ENCODE measurements around the gene TACC3.

Gene TACC3

DNA sequence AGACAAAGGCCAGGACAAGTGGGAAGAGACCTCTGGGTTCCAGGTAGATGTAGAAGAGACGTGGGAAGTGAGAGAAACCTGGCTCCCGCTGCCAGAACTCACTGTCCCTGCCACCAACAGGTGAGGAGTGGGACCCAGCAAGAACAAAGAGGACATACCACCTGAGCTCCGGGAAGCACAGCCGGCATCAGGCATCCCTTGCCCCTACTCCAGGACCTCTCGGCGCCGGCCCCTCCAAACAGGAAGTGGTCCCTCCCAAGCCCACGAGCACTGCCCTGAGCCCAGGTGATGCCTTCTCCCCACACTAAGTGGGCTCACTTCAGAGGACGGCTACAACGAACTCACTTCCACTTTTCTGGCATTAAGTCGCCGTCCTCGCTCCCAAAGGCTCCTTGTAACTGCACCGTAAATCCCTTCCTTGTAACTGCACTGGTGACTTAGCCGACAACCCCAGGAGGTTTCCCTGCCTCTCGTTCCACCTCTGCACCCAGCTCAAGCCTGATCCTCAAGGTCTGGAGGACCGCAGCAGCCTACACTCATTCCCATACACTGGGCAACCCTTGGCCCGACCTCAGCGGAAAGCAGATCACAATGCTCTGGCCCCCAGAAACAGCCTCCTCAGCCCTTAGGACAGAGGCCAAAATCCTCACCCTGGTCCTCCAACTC lies 46.1 kb upstream of the TACC3 start:
- H3K4me3 ChIP-seq (ENCODE audit: low read depth, low read length), result no peak overlapping the region
- H3K4me1 ChIP-seq (ENCODE audit: control insufficient read depth, insufficient read depth, low read length), result no peaks in the 10 kb centered on the region
- no peaks in the 10 kb centered on the region for H3K36me3 ChIP-seq (ENCODE audit: control insufficient read depth in 2 of 2, insufficient read depth in 1 of 2, low read length in 2 of 2)
- TF ChIP-seq, protein P1, sequence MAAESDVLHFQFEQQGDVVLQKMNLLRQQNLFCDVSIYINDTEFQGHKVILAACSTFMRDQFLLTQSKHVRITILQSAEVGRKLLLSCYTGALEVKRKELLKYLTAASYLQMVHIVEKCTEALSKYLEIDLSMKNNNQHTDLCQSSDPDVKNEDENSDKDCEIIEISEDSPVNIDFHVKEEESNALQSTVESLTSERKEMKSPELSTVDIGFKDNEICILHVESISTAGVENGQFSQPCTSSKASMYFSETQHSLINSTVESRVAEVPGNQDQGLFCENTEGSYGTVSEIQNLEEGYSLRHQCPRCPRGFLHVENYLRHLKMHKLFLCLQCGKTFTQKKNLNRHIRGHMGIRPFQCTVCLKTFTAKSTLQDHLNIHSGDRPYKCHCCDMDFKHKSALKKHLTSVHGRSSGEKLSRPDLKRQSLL (tag by site-specific recombination; IDR thresholded peaks at IDR 0.05), result no peak
- TF ChIP-seq ZNF843 (tag by site-specific recombination; IDR thresholded peaks at IDR 0.05) (no peak), ZNF747 (tag by site-specific recombination; IDR thresholded peaks at IDR 0.05) (no peak), ZNF311 (tag by site-specific recombination; IDR thresholded peaks at IDR 0.05; ENCODE audit: borderline replicate concordance) (no peak), ZNF48 (tag by site-specific recombination; IDR thresholded peaks at IDR 0.05) (no peak), ZNF548 (tag by site-specific recombination; IDR thresholded peaks at IDR 0.05) (no peak), BCL11A (tag by site-specific recombination; IDR thresholded peaks at IDR 0.05; ENCODE audit: low read depth) (no peak), KLF16 (tag by site-specific recombination; IDR thresholded peaks at IDR 0.05) (no peak), ZIC2 (tag by site-specific recombination; IDR thresholded peaks at IDR 0.05) (no peak), ZBTB26 (tag by site-specific recombination; optimal IDR thresholded peaks at IDR 0.05) (no peak), KLF9 (tag by site-specific recombination; IDR thresholded peaks at IDR 0.05; ENCODE audit: low read depth) (no peak)
- TF ChIP-seq, protein P2, sequence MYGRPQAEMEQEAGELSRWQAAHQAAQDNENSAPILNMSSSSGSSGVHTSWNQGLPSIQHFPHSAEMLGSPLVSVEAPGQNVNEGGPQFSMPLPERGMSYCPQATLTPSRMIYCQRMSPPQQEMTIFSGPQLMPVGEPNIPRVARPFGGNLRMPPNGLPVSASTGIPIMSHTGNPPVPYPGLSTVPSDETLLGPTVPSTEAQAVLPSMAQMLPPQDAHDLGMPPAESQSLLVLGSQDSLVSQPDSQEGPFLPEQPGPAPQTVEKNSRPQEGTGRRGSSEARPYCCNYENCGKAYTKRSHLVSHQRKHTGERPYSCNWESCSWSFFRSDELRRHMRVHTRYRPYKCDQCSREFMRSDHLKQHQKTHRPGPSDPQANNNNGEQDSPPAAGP (tag by site-specific recombination; IDR thresholded peaks at IDR 0.05), result no peak
- TF ChIP-seq, protein P3, sequence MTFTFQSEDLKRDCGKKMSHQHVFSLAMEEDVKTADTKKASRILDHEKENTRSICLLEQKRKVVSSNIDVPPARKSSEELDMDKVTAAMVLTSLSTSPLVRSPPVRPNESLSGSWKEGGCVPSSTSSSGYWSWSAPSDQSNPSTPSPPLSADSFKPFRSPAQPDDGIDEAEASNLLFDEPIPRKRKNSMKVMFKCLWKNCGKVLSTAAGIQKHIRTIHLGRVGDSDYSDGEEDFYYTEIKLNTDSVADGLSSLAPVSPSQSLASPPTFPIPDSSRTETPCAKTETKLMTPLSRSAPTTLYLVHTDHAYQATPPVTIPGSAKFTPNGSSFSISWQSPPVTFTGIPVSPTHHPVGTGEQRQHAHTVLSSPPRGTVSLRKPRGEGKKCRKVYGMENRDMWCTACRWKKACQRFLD (tag by site-specific recombination; IDR thresholded peaks at IDR 0.05), result no peak
- H3K27ac ChIP-seq (ENCODE audit: extremely low read depth, low read depth, low read length), result no peak overlapping the region
- POLR2A ChIA-PET, result no interaction called here
- CTCF ChIA-PET, result interaction anchor here (0.7 kb wide), 1 partner anchor 8 kb away, joined by 3 read pairs; no protein-coding TSS in a partner anchor
- no peaks in the 10 kb centered on the region for H3K9me3 ChIP-seq (ENCODE audit: control insufficient read depth, insufficient read depth, low read depth, low read length)

GRCh38 chr4:1675802-1676137 lies 45.6 kb upstream of the TACC3 start:
- no peak overlapping the region for H3K4me3 ChIP-seq (ENCODE audit: low read depth, low read length)
- ChIA-PET CTCF (interaction anchor here (0.7 kb wide), 1 partner anchor 9 kb away, joined by 3 read pairs; no protein-coding TSS in a partner anchor), POLR2A (no interaction called here)
- H3K27ac ChIP-seq (ENCODE audit: extremely low read depth, low read depth, low read length), result no peak overlapping the region
- no peaks in the 10 kb centered on the region for H3K9me3 ChIP-seq (ENCODE audit: control insufficient read depth, insufficient read depth, low read depth, low read length)
- TF ChIP-seq HOXD13 (CRISPR knock-in tag; IDR thresholded peaks at IDR 0.05; ENCODE audit: borderline replicate concordance) (no peak), ZBTB26 (tag by site-specific recombination; optimal IDR thresholded peaks at IDR 0.05) (no peak), ZNF610 (tag by site-specific recombination; IDR thresholded peaks at IDR 0.05; ENCODE audit: borderline replicate concordance) (no peak), ZNF664 (tag by site-specific recombination; IDR thresholded peaks at IDR 0.05) (no peak), KLF7 (tag by site-specific recombination; IDR thresholded peaks at IDR 0.05; ENCODE audit: borderline replicate concordance) (no peak), ZNF785 (tag by site-specific recombination; IDR thresholded peaks at IDR 0.05) (no peak), ZNF350 (tag by site-specific recombination; IDR thresholded peaks at IDR 0.05) (no peak), ZSCAN5A (tag by site-specific recombination; IDR thresholded peaks at IDR 0.05) (no peak), ZNF585B (tag by site-specific recombination; IDR thresholded peaks at IDR 0.05) (no peak), IKZF3 (tag by site-specific recombination; IDR thresholded peaks at IDR 0.05) (no peak), ZNF140 (tag by site-specific recombination; IDR thresholded peaks at IDR 0.05) (no peak)
- no peaks in the 10 kb centered on the region for H3K4me1 ChIP-seq (ENCODE audit: control insufficient read depth, insufficient read depth, low read length)
- no peaks in the 10 kb centered on the region for H3K36me3 ChIP-seq (ENCODE audit: control insufficient read depth in 2 of 2, insufficient read depth in 1 of 2, low read length in 2 of 2)

Data from HEK293 (cell line).